H1 (cell line): ENCODE data around the gene ADAMTS13.

Experiments used
- CEBPB ChIP-seq: IDR thresholded peaks from 2 replicates; pipeline ENCODE4 v1.6.1; 2012; ENCODE audit warnings: low read depth, low read length
- CTCF ChIP-seq, 3 experiments: IDR thresholded peaks; 1 replicate in 2 of 3; 2 replicates in 1 of 3; pipeline versions ENCODE4 v1.5.1 to v1.6.1; 2011; ENCODE audit warnings: low read length in 3 of 3, mild to moderate bottlenecking in 3 of 3, inconsistent platforms in 2 of 3, low read depth in 1 of 3, moderate library complexity in 1 of 3; ENCODE audit not compliant: insufficient read depth in 1 of 3; ENCODE audit errors: control extremely low read depth in 1 of 3
- GTF2F1 ChIP-seq: IDR thresholded peaks from 2 replicates; pipeline ENCODE4 v1.6.1; 2012; ENCODE audit warnings: low read depth, low read length, improper control_type of control experiment, borderline replicate concordance
- HDAC2 ChIP-seq, 2 experiments: fragments of 300-600 bp in 1 of 2; sonication (generic) in 1 of 2; IDR thresholded peaks; 2 replicates each; pipeline ENCODE4 v1.6.1; 2011 to 2012; ENCODE audit warnings: low read depth in 2 of 2, low read length in 2 of 2, mild to moderate bottlenecking in 2 of 2, moderate library complexity in 2 of 2, borderline replicate concordance in 1 of 2, inconsistent platforms in 1 of 2
- HDAC6 ChIP-seq: IDR thresholded peaks from one replicate; pipeline ENCODE4 v1.7.1; 2012; ENCODE audit warnings: low read depth, mild to moderate bottlenecking, inconsistent platforms, low read length, moderate library complexity
- RNF2 ChIP-seq: fragments of 200-900, 300-1000 bp; sonication (generic); IDR thresholded peaks from 2 replicates; pipeline ENCODE4 v1.7.1; 2016; ENCODE audit warnings: borderline replicate concordance, low read depth, mild to moderate bottlenecking, antibody characterized with exemption, low read length; ENCODE audit not compliant: poor library complexity, severe bottlenecking; ENCODE audit errors: missing control alignments
- TAF1 ChIP-seq: IDR thresholded peaks from 2 replicates; pipeline ENCODE4 v1.6.1; 2011; ENCODE audit warnings: mild to moderate bottlenecking, low read depth, low read length
- YY1 ChIP-seq: IDR thresholded peaks from 2 replicates; pipeline ENCODE4 v1.6.1; 2011; ENCODE audit warnings: low read depth, mild to moderate bottlenecking, low read length
- TF ChIP-seq, protein P1 (sequence below): IDR thresholded peaks from 2 replicates; pipeline ENCODE4 v1.6.1; 2011; ENCODE audit warnings: low read depth, mild to moderate bottlenecking, low read length; ENCODE audit not compliant: insufficient read depth

DNA sequence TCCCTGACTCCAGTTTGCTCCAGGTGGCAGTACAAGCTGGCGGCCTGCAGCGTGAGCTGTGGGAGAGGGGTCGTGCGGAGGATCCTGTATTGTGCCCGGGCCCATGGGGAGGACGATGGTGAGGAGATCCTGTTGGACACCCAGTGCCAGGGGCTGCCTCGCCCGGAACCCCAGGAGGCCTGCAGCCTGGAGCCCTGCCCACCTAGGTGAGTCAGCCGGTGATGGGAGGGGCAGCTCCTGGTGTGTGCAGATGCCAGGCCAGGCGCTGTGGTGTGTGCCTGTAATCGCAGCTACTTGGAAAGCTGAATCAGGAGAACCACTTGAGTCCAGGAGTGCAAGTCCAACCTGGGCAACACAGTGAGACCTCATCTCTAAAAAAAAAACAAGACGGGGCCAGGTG lies 27.6 kb downstream of the ADAMTS13 start:
- TF ChIP-seq, protein P1, sequence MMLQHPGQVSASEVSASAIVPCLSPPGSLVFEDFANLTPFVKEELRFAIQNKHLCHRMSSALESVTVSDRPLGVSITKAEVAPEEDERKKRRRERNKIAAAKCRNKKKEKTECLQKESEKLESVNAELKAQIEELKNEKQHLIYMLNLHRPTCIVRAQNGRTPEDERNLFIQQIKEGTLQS: no peak
- TF ChIP-seq GTF2F1: no peak
- no peak for TF ChIP-seq YY1
- no peak for TF ChIP-seq CTCF (IDR thresholded peaks at IDR 0.05; ENCODE audit: control extremely low read depth in 1 of 3, insufficient read depth in 1 of 3, low read depth in 1 of 3, low read length in 3 of 3)
- no peak for TF ChIP-seq CEBPB
- no peak for TF ChIP-seq TAF1
- no peak for TF ChIP-seq HDAC6
- TF ChIP-seq HDAC2 (IDR thresholded peaks at IDR 0.05; ENCODE audit: borderline replicate concordance in 1 of 2, low read depth in 2 of 2, low read length in 2 of 2): no peak
- no peak for TF ChIP-seq RNF2
